ENCODE results near the gene PRDM16. TPM values are rescaled to one million over a fixed set of nuclear protein-coding genes. Genes with fewer than 3 reads are reported as not detected.

The PRDM16 gene
- total RNA-seq, 4 donors from 2014 or later, result 0.19 to 1.6 (median 0.36) TPM

DNA sequence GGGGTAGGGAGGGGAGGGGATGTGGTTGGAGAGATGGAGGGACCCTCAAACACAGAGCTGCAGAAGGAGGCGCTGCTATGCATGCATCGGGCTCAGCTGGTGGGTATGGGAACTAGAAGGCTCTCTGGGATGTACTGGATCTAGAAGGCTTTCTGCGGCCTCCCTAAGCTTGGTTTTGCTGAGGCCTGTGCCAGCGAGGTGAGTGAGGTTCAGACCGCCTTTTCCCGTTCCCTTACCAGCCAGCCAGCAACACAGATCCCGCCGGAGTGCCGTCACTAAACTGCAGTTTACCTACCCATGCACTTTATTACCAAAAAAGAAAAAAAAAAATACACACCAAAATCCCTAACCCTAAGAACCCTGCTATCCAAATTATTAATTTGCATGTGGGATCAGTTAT, 180.2 kb downstream of the PRDM16 start:
- H3K27ac ChIP-seq, result no peak overlapping the region
- peaks cover 86% of the 10 kb centered on the region for H3K27me3 ChIP-seq
- 70% methylated on average over 9 of the region's 9 CpGs for WGBS
- no peak for DNase-seq (ENCODE audit: low spot score in 2 of 2)
- H3K4me3 ChIP-seq, result no peak overlapping the region
- no peak for TF ChIP-seq EP300 (IDR thresholded peaks at IDR 0.05)
- no peak for TF ChIP-seq CTCF (IDR thresholded peaks at IDR 0.05)
- no peak for TF ChIP-seq POLR2AphosphoS5 (IDR thresholded peaks at IDR 0.05)
- TF ChIP-seq POLR2A (IDR thresholded peaks at IDR 0.05), result no peak
- H3K36me3 ChIP-seq, result no peaks in the 10 kb centered on the region
- H3K9me3 ChIP-seq, result no peaks in the 10 kb centered on the region
- H3K4me1 ChIP-seq, result peaks cover 6% of the 10 kb centered on the region

DNA sequence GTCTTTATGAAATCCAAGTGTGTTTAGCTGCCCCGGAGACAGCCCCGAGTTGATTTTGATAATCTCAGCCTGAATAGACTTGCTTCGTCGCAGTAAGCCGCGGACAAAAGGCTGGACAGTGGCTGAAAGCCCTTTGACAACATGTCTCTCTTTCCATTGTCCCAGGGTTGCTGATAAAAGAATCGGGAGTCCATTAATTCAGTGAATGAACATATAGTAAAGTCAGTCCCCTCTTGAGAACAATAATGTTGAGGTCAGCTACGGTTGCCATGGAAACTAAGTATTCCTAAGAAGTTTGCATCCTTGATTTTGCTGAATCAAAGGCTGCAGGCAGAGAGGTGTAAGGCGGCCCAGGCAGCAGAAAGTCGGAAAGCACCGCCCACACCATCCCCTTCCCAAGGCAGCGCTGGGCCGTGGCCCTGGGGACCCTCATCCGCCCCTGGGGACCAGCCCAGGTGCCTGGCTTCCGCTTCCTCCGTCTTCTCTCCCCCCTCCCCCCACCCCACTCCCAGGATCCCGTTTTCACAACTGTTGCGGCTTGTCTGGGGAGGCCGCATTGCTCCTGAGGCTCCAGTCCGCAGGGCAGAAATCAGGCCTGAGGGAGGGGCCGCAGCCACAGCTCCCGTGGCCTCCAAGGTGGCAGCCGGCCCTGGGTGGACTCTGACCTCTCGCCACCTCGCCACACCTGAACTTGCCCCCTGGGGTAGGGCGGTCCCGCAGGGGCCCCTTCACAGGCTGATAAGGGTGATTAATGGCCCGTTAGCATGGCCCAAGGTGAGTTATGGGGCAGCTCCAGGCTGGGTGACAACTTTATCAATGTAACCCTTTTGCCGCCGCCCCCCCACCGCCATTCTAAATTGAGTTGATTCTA, 180.9 kb downstream of the PRDM16 start:
- no peak for DNase-seq (ENCODE audit: low spot score in 2 of 2)
- H3K27ac ChIP-seq, result no peak overlapping the region
- WGBS, result 52% methylated on average over 19 of the region's 31 CpGs
- TF ChIP-seq CTCF (IDR thresholded peaks at IDR 0.05) (no peak), POLR2A (IDR thresholded peaks at IDR 0.05) (no peak), POLR2AphosphoS5 (IDR thresholded peaks at IDR 0.05) (no peak), EP300 (IDR thresholded peaks at IDR 0.05) (no peak)
- H3K36me3 ChIP-seq, result no peaks in the 10 kb centered on the region
- H3K4me1 ChIP-seq, result peaks cover 6% of the 10 kb centered on the region
- H3K9me3 ChIP-seq, result no peaks in the 10 kb centered on the region
- peaks cover 81% of the 10 kb centered on the region for H3K27me3 ChIP-seq
- no peak overlapping the region for H3K4me3 ChIP-seq

- TF ChIP-seq POLR2A (IDR thresholded peaks at IDR 0.05) (no peak), EP300 (IDR thresholded peaks at IDR 0.05) (no peak), CTCF (IDR thresholded peaks at IDR 0.05) (no peak)
- H3K36me3 ChIP-seq, result no peaks in the 10 kb centered on the region
- peaks cover 6% of the 10 kb centered on the region for H3K4me1 ChIP-seq
- 45% methylated on average over 5 of the region's 5 CpGs for WGBS
- no peaks in the 10 kb centered on the region for H3K9me3 ChIP-seq
- H3K27ac ChIP-seq, result no peak overlapping the region
- no peak for DNase-seq (ENCODE audit: low spot score in 2 of 2)
- peaks cover 73% of the 10 kb centered on the region for H3K27me3 ChIP-seq
- no peak overlapping the region for H3K4me3 ChIP-seq
Measured at GRCh38 chr1:3250624-3251023, 181.6 kb downstream of the PRDM16 start.

GRCh38 chr1:3251099-3251806, 182.2 kb downstream of the PRDM16 start:
- no peaks in the 10 kb centered on the region for H3K36me3 ChIP-seq
- peaks cover 6% of the 10 kb centered on the region for H3K4me1 ChIP-seq
- H3K27me3 ChIP-seq, result peaks cover 67% of the 10 kb centered on the region
- 75% methylated on average over 13 of the region's 24 CpGs for WGBS
- DNase-seq (ENCODE audit: low spot score in 2 of 2), result no peak
- H3K9me3 ChIP-seq, result no peaks in the 10 kb centered on the region
- H3K27ac ChIP-seq, result no peak overlapping the region
- TF ChIP-seq EP300 (IDR thresholded peaks at IDR 0.05) (no peak), POLR2AphosphoS5 (IDR thresholded peaks at IDR 0.05) (no peak), CTCF (IDR thresholded peaks at IDR 0.05) (no peak), POLR2A (IDR thresholded peaks at IDR 0.05) (no peak)
- H3K4me3 ChIP-seq, result no peak overlapping the region

- Histone ChIP-seq H3K36me3 (no peaks in the 10 kb centered on the region), H3K9me3 (no peaks in the 10 kb centered on the region), H3K27ac (no peak overlapping the region), H3K4me1 (peaks cover 6% of the 10 kb centered on the region), H3K4me3 (no peak overlapping the region), H3K27me3 (peaks cover 60% of the 10 kb centered on the region)
- 44% methylated on average over 11 of the region's 17 CpGs for WGBS
- TF ChIP-seq POLR2A (IDR thresholded peaks at IDR 0.05), result no peak
- TF ChIP-seq CTCF (IDR thresholded peaks at IDR 0.05), result no peak
- no peak for TF ChIP-seq POLR2AphosphoS5 (IDR thresholded peaks at IDR 0.05)
- no peak for TF ChIP-seq EP300 (IDR thresholded peaks at IDR 0.05)
- DNase-seq (ENCODE audit: low spot score in 2 of 2), result no peak
Measured at GRCh38 chr1:3251807-3252428, 182.9 kb downstream of the PRDM16 start.
